ENCODE results near the gene ATN1.

The ATN1 gene

GRCh38 chr12:6943722-6944380 lies 16.1 kb downstream of the ATN1 start, which contains the start of the genes C12orf57 and RNU7-1:
TSS of gene C12orf57 (plus strand) at chr12:6944022. CDS start at chr12:6944122, 100 bp downstream.
TSS of gene RNU7-1 (plus strand) at chr12:6943816.
- DNase-seq (ENCODE audit: low read depth in 1 of 2, low spot score in 1 of 2): peak in 1 of 2 donors; percentile 78

DNA sequence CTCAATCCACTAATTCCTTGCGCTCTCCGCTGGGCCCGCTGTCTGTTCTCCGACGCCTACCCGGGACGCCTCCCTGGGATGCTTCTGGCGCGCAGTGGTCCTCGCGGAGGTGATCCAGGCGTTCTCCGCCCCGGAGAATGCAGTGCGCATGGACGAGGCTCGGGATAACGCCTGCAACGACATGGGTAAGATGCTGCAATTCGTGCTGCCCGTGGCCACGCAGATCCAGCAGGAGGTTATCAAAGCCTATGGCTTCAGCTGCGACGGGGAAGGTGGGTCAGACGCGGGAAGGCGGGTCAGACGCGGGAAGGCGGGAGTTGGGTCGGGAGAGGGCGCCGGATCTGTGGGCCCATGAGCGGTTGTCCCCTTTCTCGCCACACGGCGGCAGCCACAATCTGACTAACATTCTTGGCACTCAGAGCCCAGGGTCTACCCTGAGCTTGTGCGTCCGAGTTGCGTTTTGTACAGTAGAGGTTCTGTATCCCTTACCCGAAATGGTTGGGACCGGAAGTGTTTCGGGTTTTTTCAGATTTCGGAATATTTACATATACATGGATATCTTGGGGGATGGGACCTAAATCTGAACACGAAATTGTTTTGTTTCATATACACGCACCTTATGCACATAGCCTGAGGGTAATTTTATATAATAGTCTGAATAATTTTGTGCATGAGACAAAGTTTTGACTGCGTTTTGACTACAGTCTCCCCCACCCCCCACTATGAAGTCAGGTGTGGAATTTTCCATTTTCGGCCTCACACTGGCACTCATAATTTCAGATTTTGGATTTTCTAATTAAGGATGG lies 16.8 kb downstream of the ATN1 start:
- peak; percentile 73 to 88 for DNase-seq (ENCODE audit: low read depth in 1 of 2, low spot score in 1 of 2)

GRCh38 chr12:6945613-6946012 lies 17.9 kb downstream of the ATN1 start:
- no peak for DNase-seq (ENCODE audit: low read depth in 1 of 2, low spot score in 1 of 2)

GRCh38 chr12:6946033-6946919 lies 18.5 kb downstream of the ATN1 start:
- DNase-seq (ENCODE audit: low read depth in 1 of 2, low spot score in 1 of 2): no peak

GRCh38 chr12:6946920-6947374 lies 19.2 kb downstream of the ATN1 start:
- DNase-seq (ENCODE audit: low read depth in 1 of 2, low spot score in 1 of 2): no peak

DNA sequence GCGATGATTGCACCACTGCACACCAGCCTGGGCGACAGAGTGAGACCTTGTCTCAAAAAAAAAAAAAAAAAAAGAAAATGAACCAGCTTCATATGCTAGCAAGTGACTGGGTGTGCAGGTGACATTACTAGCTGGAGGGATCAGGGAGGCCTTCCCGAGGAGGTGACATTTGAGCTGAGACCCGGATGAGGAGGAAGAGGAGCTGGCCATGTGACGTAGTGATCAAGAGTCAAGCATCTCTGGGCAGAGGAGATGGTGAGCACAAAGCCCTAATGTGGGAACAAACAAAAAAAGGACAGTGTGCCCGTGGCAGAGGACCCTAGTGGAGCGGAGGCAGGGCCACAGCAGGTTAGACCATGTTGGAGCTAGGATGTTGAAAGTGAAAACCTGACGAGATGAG lies 19.9 kb downstream of the ATN1 start:
- DNase-seq (ENCODE audit: low read depth in 1 of 2, low spot score in 1 of 2): no peak

- no peak for DNase-seq (ENCODE audit: low read depth in 1 of 2, low spot score in 1 of 2)
Observed at GRCh38 chr12:6948873-6949594, 21.3 kb downstream of the ATN1 start.

DNA sequence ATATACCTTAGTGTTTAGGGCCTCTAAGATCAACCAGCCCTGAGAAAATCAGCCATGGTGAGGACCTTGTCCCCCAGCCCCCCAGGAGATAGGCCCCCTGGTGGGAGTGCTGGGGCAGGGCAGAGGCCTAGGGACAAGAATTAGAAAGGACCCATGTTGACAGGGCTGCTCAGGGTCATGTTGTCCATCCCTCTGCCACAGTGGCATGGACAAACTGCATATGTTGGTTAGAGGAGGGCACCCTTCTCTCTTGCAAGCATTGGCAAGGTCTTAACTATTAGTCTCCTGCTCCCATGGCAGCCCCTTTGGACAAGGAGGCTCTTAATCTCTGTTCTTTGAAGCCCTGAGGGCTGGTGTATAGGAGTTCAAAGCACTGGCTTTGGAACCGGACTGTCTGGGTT lies 22.6 kb downstream of the ATN1 start:
- no peak for DNase-seq (ENCODE audit: low read depth in 1 of 2, low spot score in 1 of 2)

GRCh38 chr12:6950811-6951540 lies 23.2 kb downstream of the ATN1 start, which contains the start of gene PTPN6:
TSS of gene PTPN6 (plus strand) at chr12:6951356. CDS start at chr12:6951513, 157 bp downstream.
- no peak for DNase-seq (ENCODE audit: low read depth in 1 of 2, low spot score in 1 of 2)

DNA sequence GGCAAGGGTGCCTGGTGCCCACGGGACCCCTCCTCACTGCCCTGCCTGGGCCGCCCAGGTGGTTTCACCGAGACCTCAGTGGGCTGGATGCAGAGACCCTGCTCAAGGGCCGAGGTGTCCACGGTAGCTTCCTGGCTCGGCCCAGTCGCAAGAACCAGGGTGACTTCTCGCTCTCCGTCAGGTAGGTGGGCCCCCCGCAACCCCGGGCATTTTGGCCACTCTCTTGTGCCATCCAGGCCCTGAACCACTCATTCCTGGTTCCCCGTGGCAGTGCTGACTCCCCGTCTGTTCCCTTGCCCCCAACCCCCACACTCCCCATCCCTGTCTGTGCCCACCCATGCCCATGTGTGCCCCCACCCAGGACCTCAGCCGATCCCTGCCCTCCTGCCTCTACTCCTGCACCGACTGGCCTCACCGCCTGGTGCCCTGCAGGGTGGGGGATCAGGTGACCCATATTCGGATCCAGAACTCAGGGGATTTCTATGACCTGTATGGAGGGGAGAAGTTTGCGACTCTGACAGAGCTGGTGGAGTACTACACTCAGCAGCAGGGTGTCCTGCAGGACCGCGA lies 23.9 kb downstream of the ATN1 start:
- no peak for DNase-seq (ENCODE audit: low read depth in 1 of 2, low spot score in 1 of 2)

- no peak for DNase-seq (ENCODE audit: low read depth in 1 of 2, low spot score in 1 of 2)
Observed at GRCh38 chr12:6952121-6952862, 24.5 kb downstream of the ATN1 start.

DNA sequence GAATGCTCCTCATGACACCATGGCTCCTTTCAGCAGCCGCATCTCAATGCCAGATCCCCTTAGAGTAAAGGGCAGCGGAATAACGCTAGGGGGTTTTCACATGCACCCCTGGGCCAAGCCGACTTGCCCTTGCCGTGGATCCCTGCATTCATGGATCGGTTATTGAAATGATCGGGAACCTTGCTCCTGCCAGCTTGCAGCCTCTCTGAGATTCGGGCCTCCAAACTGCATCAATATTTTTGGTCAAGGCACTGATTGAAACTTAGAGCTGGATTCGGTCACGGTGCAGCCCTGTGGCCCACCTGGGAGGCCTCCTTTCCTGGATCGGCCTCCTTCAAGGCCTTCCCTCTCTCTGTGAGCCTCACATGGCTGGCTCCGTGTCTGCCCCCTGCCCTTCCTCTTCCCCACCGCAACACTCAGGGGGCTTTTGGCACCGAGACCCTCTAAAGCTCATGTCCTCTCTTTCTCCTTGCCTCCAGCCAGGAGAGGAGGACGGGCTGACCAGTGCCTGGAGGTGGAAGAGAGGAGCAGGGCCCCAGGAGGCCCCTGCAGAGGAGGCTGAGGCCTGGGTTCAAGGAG lies 25.2 kb downstream of the ATN1 start:
- DNase-seq (ENCODE audit: low read depth in 1 of 2, low spot score in 1 of 2): no peak

DNA sequence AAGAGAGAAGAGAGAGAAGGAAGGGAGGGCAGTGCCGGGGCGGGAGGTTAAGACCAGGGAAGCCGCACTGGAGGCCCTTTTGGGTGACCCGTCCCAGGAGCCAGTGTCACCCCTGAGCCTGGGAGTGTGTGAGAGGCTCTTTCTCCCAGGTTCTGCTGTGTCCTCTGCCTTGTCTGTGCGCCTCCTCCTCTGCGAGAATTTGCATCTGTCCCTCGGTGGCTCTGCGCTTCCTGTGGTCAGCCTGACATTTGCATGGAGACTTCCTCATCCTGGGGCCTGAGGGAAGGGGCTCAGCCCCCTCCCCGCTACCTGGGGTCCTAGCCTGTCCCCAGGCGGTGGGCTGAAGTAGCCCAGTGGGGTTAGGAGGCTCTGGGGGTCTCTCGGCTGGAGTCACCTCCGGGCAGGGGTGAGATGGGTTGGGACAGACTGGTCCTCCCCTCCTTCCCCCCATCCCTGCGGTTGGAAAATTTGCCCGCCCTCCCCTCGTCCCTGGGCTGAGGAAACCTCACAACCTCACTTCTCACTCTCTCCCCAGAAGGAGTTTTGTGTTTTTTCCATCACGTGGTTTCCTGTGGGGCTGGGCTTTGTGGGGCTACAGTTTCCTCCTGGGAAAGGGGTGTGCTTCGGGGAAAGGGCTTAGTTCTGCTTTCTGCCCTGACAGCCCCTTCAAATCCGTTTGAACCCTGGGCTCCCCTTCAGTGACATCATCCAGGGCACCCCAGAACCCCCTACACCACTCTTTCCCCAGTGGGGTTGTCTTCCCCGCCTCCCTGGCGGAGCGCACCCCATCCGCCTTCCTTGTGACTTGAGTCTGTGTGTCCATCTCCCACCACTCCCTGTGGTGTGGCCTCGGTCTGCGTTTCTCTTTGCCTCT lies 25.9 kb downstream of the ATN1 start:
- DNase-seq (ENCODE audit: low read depth in 1 of 2, low spot score in 1 of 2): peak in 1 of 2 donors; percentile 85

GRCh38 chr12:6954316-6955107 lies 26.8 kb downstream of the ATN1 start:
- no peak for DNase-seq (ENCODE audit: low read depth in 1 of 2, low spot score in 1 of 2)

DNA sequence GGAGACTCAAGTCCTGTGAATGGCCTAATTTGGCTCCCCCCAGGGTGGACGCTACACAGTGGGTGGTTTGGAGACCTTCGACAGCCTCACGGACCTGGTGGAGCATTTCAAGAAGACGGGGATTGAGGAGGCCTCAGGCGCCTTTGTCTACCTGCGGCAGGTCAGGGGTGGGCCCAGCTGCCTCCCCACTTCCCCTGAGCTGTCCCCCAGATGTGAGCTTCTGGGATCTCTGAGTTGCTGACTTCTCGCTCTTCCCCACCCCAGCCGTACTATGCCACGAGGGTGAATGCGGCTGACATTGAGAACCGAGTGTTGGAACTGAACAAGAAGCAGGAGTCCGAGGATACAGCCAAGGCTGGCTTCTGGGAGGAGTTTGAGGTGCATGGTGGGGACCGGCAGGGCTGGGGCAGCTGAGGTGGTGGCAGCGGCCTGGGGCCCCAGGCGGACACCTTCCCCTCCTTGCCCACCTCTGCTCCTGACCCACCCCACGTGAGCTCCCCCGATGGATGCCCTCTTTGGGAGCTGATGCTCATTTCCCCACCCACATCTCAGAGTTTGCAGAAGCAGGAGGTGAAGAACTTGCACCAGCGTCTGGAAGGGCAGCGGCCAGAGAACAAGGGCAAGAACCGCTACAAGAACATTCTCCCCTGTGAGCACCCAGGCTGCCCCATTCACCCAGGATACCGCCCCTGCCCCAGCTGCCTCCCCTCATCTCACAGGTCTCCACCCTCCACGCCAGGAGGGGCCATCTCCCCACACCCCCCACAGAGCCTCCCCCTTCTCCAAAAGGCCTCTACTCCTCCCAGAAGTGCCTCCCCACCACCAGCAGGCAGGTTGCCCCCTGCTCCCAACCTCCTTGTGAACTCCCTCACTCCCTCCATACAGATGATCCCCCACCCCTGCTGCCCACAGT lies 27.6 kb downstream of the ATN1 start:
- no peak for DNase-seq (ENCODE audit: low read depth in 1 of 2, low spot score in 1 of 2)

Measured in activated CD4-positive, alpha-beta T cell treated with anti-CD3 and anti-CD28 coated beads, Interleukin-2, amount 50 U/mL, for 24 hours (primary cell).